ENCODE results near the gene ZFPM1. TPM values are rescaled to one million over a fixed set of nuclear protein-coding genes. Genes with fewer than 3 reads are reported as not detected.

Gene ZFPM1
- total RNA-seq, 2 donors from 2014 or later: 4.1 to 21.5 TPM

DNA sequence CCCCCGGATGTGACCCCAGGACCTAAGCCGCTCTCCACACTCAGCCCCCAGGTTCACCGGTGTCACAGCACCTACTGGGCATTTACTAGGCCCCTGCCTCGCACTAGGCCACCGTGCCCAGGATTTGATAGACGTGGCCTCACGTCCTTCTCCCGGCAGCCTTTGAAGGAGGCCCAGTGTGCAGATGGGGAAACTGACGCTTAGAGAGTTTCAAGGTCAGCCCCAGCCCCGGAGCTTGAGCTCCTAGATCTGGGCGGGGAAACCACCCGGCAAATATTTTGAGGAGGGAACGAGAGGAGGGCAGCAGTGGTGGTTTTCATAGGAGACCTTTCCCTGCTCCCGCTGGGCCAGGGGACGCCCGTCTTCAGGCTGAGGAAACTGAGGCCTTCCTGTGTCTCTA lies 10.3 kb downstream of the ZFPM1 start:
- H3K36me3 ChIP-seq: no peaks in the 10 kb centered on the region
- no peak for DNase-seq (ENCODE audit: low spot score)
- H3K27me3 ChIP-seq (replicated peaks; ENCODE audit: insufficient read depth): no peaks in the 10 kb centered on the region
- TF ChIP-seq POLR2A (IDR thresholded peaks at IDR 0.05) (no peak), CTCF (IDR thresholded peaks at IDR 0.05) (no peak), POLR2AphosphoS5 (IDR thresholded peaks at IDR 0.05) (no peak)
- H3K4me1 ChIP-seq (replicated peaks): no peaks in the 10 kb centered on the region
- WGBS: 90% methylated on average over 16 of the region's 16 CpGs
- intact Hi-C loops (cut with DNase I): no loop called here
- no peaks in the 10 kb centered on the region for H3K9me3 ChIP-seq
- H3K27ac ChIP-seq: no peak overlapping the region
- H3K4me3 ChIP-seq: no peak overlapping the region

DNA sequence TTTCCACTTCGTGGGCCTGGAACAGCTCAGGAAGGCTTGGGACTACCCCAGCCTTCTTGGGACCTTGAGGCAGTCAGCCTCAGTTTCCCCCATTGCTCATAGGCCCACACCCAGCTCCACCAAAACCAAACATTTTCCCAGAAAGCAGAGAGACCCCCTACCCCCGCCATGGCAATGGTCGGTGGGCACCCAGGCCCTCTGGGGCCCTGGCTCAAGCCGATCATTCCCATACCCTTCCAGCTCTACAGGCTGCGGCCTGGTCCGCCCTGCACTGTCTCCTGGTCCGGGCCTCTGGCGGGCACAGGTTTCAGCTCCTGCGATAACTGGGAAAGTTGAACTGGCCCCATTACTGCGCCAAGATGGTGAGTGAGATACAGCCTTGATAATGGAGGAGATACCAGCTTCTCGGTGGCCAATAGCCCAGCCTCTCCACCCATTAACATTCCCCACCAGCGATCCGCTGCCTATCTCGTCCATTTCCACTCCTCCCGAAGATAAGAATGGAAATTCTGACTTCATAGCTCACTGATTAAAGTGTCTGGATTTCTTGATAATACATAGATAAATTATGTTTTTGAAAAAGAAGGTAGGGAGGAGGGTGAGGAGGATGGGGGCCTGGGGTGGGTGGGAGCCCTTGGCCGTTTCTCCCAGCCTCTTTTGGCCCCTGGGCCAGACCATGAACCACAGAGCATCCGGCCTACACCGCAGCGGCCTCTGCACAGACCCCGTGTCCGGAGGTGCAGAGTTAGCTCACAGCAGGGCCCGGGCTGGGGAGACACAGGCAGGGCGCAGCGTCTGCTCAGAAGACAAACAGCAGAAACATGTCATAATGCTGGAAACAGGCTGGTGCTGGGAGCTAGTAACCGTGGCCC lies 11.6 kb downstream of the ZFPM1 start:
- H3K36me3 ChIP-seq: no peaks in the 10 kb centered on the region
- H3K4me3 ChIP-seq: no peak overlapping the region
- intact Hi-C loops (cut with DNase I): no loop called here
- H3K27ac ChIP-seq: no peak overlapping the region
- TF ChIP-seq CTCF (IDR thresholded peaks at IDR 0.05) (no peak), POLR2AphosphoS5 (IDR thresholded peaks at IDR 0.05) (no peak), POLR2A (IDR thresholded peaks at IDR 0.05) (no peak)
- no peaks in the 10 kb centered on the region for H3K9me3 ChIP-seq
- no peaks in the 10 kb centered on the region for H3K4me1 ChIP-seq (replicated peaks)
- H3K27me3 ChIP-seq (replicated peaks; ENCODE audit: insufficient read depth): no peaks in the 10 kb centered on the region
- no peak for DNase-seq (ENCODE audit: low spot score)
- 80% methylated on average over 25 of the region's 25 CpGs for WGBS

DNA sequence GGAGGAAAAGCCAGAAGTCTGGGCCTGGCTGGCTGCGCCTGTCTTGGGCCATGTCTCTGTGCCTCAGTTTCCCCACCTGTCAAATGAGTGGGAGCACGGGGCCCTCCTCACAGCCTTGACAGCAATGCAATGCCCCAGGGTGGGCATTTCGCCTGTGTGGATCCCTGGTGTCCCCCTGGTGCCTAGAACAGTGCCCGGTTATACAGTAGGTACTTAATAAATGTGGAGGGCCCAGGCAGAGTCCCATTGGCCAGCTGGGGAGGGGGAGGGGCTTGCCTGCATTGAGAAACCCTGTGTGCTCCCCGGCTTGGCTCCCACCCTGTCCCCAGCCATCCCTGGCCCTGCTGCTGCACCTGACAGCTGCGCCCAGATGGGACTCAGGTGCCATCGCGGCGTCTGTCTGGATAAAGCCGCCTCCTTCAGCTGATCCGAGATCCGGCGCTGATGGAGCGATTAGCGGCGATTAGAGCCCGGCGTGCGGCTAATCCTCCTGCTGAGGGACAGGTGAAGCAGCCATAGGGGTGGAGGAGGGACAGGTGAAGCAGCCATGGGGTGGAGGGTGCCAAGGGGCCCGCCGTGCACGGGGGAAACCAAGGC lies 12.4 kb downstream of the ZFPM1 start:
- H3K9me3 ChIP-seq: no peaks in the 10 kb centered on the region
- no peak for DNase-seq (ENCODE audit: low spot score)
- TF ChIP-seq POLR2AphosphoS5 (IDR thresholded peaks at IDR 0.05) (no peak), POLR2A (IDR thresholded peaks at IDR 0.05) (no peak), CTCF (IDR thresholded peaks at IDR 0.05) (no peak)
- no peaks in the 10 kb centered on the region for H3K36me3 ChIP-seq
- no peak overlapping the region for H3K27ac ChIP-seq
- no peak overlapping the region for H3K4me3 ChIP-seq
- no peaks in the 10 kb centered on the region for H3K27me3 ChIP-seq (replicated peaks; ENCODE audit: insufficient read depth)
- no peaks in the 10 kb centered on the region for H3K4me1 ChIP-seq (replicated peaks)
- WGBS: 91% methylated on average over 22 of the region's 22 CpGs
- intact Hi-C loops (cut with DNase I): no loop called here

DNA sequence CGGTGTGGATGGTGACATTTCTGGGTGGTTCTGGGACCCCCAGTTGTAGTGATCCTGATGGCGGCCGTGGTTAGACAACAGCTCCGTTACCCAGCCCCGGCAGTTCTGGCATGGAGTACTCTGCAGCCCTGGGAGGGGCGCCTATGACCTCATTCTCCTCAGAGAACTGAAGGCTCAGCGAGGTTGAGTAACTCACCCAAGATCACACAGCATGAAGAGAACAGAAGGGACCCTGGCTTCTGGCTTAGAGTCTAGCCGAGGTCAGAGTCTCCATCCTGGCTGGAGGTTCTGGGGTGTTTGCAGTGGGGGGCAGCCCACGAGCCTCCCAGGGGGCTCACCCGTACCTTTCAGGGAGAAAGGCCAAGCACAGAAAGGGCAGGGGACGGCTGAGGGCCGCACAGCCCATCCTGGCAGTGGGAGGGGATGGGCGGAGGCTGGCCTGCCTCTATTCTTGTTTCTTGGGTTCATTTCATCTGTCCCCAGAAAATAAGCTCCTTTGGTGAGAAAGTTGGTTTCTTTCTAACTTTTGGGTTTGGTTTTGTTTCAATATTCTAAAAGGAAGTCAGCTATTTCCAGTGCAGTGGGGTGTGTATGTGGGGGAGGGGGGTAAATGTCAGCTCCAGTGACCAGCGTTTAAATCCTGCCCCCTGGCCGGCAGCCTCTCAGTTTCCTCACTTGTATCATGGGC lies 13.2 kb downstream of the ZFPM1 start:
- Histone ChIP-seq H3K4me1 (replicated peaks) (no peaks in the 10 kb centered on the region), H3K27ac (no peak overlapping the region), H3K36me3 (no peaks in the 10 kb centered on the region)

More for the DNA sequence above, 13.2 kb downstream of the ZFPM1 start:
- H3K9me3 ChIP-seq: no peaks in the 10 kb centered on the region
- WGBS: 83% methylated on average over 15 of the region's 15 CpGs
- H3K27me3 ChIP-seq (replicated peaks; ENCODE audit: insufficient read depth): no peaks in the 10 kb centered on the region
- TF ChIP-seq CTCF (IDR thresholded peaks at IDR 0.05) (no peak), POLR2A (IDR thresholded peaks at IDR 0.05) (no peak), POLR2AphosphoS5 (IDR thresholded peaks at IDR 0.05) (no peak)
- intact Hi-C loops (cut with DNase I): no loop called here
- no peak for DNase-seq (ENCODE audit: low spot score)
- H3K4me3 ChIP-seq: no peak overlapping the region

Measured in prostate gland (tissue), 2 donors.